ENCODE results near the gene SEC16A.

DNA sequence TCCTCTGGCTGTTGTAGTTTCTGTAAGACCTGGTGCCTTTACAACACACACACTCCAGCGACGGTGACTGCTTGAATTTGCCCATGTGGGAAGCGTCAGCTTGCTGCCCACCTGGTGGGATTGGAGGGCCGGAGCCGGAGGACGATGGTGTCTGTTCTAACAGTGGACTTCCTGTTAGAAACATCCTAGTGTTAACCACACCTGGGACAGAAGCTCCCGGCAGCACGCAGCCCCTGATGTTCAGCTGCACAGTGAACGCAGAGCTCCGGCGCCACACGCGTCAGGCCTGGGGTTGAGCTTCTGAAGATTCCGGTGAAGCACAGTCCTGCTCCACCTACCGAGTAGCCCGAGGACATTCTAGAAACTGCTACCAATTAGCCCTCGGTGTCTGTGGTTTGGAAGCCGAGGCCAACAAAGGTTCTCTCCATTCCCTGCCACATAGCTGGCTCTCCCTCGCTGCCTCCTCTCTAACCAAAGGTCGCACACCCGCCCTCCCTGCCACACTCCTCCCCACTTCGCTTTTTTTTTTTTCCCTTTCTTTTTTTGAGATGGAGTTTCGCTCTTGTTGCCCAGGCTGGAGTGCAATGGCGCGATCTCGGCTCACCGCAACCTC, 58.0 kb downstream of the SEC16A start:
- no peak for TF ChIP-seq CTCF (IDR thresholded peaks at IDR 0.05)
- TF ChIP-seq POLR2A (IDR thresholded peaks at IDR 0.05) = no peak
